Measurements from ENCODE around the gene SLC52A3. TPM values are rescaled to one million over a fixed set of nuclear protein-coding genes. Genes with fewer than 3 reads are reported as not detected.
A peak's percentile ranks its signal among the peaks of the same experiment; 100 is the strongest.
"Not testable (repeated sequence)": the region's sequence is repeated elsewhere in the genome, so short reads cannot be mapped to it uniquely, and the experiment has no call there.

Gene SLC52A3
- total RNA-seq, 1 experiment from 2014 or later, result 1.3 TPM

DNA sequence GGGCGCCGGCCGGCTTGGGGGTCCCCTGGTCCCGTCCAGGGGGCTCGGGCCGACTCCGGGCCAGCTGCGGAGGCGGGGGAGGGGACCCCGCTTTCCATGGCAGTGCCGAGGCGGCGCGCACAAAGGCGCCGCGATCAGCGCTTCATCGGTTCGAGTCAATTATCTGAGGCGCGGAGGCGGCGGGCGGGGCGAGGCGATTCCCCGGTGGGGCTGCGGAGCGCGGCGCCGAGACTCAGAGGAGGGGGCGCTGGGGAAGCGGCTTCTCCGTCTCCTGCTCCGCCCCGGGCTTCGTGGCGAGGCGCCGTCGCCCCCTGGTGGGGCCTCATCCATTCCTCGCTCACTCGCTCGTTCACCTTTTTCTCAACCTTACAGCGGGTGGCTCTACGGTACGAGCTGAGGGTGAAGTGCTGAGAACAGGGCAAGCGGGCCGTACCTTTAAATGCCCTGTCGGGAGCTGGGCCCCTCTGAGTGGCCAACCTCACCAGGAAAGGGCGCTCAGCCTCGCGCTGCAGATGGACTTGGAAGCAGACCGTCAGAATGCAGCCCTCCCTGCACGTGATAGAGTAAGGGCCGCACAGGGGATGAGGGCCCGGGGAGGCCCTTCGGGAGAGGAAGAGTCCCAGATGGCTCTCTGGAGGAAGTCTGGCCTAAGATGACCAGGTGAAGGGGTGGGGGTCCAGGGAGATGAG lies 39.9 kb downstream of the SLC52A3 start:
- peak; percentile 47 for DNase-seq (ENCODE audit: low read depth)

GRCh38 chr20:726160-726559 lies 42.1 kb downstream of the SLC52A3 start:
- no peak for DNase-seq (ENCODE audit: low read depth)

GRCh38 chr20:725491-725890 lies 42.8 kb downstream of the SLC52A3 start:
- no peak for DNase-seq (ENCODE audit: low read depth)

GRCh38 chr20:724797-725196 lies 43.5 kb downstream of the SLC52A3 start:
- not testable (repeated sequence) for DNase-seq (ENCODE audit: low read depth)

- no peak for DNase-seq (ENCODE audit: low read depth)
These were observed 44.5 kb downstream of the SLC52A3 start for GRCh38 chr20:723756-724155.

- no peak for DNase-seq (ENCODE audit: low read depth)
These were observed 45.3 kb downstream of the SLC52A3 start for GRCh38 chr20:722822-723644.

- DNase-seq (ENCODE audit: low read depth), result no peak
These were observed 46.4 kb downstream of the SLC52A3 start for GRCh38 chr20:721876-722275.

GRCh38 chr20:719816-720215 lies 48.5 kb downstream of the SLC52A3 start:
- no peak for DNase-seq (ENCODE audit: low read depth)

DNA sequence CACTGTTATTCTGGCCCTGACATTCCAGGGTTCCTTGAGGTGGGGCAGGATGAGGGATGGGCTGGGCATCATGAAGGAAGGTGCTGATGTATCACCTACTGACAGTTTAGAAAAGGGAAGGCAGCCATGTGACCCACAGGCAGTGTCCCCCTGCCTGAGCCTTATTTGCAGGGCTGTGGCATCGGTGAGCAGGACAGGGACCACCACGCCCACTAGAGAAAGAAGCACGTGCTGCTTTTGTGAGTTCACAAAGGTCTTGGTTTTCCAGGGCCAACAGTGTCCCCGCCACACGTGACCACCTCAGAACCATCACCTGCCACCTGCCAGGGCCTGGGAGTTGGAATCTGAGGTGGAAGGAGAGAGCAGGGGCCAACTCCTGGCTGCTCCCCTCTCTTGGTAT lies 49.2 kb downstream of the SLC52A3 start:
- no peak for DNase-seq (ENCODE audit: low read depth)

GRCh38 chr20:717832-718231 lies 50.5 kb downstream of the SLC52A3 start:
- no peak for DNase-seq (ENCODE audit: low read depth)

GRCh38 chr20:717271-717670 lies 51.0 kb downstream of the SLC52A3 start:
- DNase-seq (ENCODE audit: low read depth), result no peak

GRCh38 chr20:714453-714852 lies 53.8 kb downstream of the SLC52A3 start:
- no peak for DNase-seq (ENCODE audit: low read depth)

GRCh38 chr20:711576-711975 lies 56.7 kb downstream of the SLC52A3 start:
- DNase-seq (ENCODE audit: low read depth), result no peak

- DNase-seq (ENCODE audit: low read depth), result no peak
These were observed 57.4 kb downstream of the SLC52A3 start for GRCh38 chr20:710780-711450.

Other genes with a start within 250 kb of the SLC52A3 start
- gene CSNK2A1, start 224.7 kb downstream of the SLC52A3 start, total RNA-seq (2014; rRNA removed; shearing (Covaris generic)), result 146 and 269 TPM in 2 replicates
- not detected in 2 replicates for gene TCF15, start 158.2 kb downstream of the SLC52A3 start, total RNA-seq (2014; rRNA removed; shearing (Covaris generic))
- gene SRXN1, start 115.3 kb downstream of the SLC52A3 start, total RNA-seq (2014; rRNA removed; shearing (Covaris generic)), result 48.0 and 53.7 TPM in 2 replicates
- gene SCRT2, start 92.7 kb downstream of the SLC52A3 start, total RNA-seq (2014; rRNA removed; shearing (Covaris generic)), result not detected in 2 replicates
- 9.5 and 10.1 TPM in 2 replicates for gene FAM110A, start 65.2 kb upstream of the SLC52A3 start, total RNA-seq (2014; rRNA removed; shearing (Covaris generic))
- not detected in 2 replicates for gene ANGPT4, start 147.8 kb upstream of the SLC52A3 start, total RNA-seq (2014; rRNA removed; shearing (Covaris generic))
- not detected in 2 replicates for gene RSPO4, start 233.8 kb upstream of the SLC52A3 start, total RNA-seq (2014; rRNA removed; shearing (Covaris generic))

All from M059J (cell line).